Suppressor macrophage treated with lipopolysaccharide for 1 hour (primary cell): Measurements from ENCODE around the gene SRBD1.

Source experiments
- DNase-seq, 3 donors: peaks; one replicate each; pipeline ENCODE4 v3.0.0-alpha.2; 2020 to 2022

The SRBD1 gene

DNA sequence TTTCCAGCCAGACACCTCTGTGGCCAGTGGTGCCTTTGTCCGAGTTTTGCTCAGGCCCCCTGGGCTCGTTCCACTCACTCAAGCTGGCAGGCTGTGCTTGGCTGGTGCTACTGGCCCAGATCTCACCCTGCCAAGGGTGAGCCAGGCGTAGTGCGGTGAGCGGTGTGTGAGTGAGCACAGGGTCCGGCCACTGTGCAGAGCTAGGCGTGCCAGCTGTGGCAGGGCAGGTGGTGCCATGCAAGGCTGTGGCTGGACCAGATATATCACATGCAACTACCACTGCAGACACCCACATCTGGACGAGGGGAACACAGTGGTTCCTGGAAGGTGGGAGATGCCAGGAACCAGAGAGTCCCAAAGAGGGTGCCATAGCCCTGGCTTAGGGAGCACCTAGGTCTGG, 70.1 kb downstream of the SRBD1 start:
- no peak for DNase-seq

- DNase-seq = no peak
Measured at GRCh38 chr2:45533771-45534170, 77.3 kb downstream of the SRBD1 start.

GRCh38 chr2:45532181-45532580, 78.9 kb downstream of the SRBD1 start:
- no peak for DNase-seq

GRCh38 chr2:45524016-45524415, 87.1 kb downstream of the SRBD1 start:
- DNase-seq = peak; percentile 22 to 49 (median 39)

DNA sequence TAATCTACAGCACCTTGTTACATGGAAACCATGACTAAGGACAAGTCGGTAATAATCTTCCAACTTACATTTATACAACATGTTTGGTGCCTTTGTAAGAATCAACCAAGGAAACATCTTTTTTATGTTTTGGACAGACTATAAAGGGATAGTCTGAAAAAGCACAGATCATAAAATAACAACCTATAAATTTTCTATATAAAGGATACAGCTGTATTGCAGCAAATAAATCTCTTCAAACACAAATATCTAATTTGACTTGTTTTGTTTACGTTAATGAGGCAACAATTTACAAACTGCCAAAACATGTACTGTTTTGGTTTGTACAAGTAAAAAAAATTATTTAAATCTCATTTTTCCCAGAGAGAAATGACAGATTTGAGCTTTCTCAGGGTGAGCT, 92.5 kb downstream of the SRBD1 start:
- DNase-seq = no peak

GRCh38 chr2:45510701-45511420, 100.2 kb downstream of the SRBD1 start:
- DNase-seq = no peak

DNA sequence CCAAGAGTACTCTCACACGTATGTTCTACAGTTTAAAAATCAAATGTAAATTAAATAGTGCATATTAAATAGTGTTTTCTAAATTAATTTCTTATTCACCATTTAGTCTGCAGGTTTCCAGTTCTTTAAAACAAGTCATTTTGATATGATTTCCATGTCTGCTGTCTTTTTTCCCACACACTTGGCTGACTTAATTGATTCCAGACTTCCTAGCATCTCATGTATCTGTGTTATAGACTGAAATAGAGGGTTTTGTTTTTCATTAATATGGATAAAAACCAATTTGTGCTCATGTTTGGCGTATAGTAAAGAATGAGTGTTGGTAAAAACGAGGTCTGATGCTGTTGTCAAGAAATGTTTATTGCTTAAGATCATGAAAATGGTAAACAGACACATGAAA, 104.3 kb downstream of the SRBD1 start:
- no peak for DNase-seq

GRCh38 chr2:45505138-45505537, 105.9 kb downstream of the SRBD1 start:
- no peak for DNase-seq

DNA sequence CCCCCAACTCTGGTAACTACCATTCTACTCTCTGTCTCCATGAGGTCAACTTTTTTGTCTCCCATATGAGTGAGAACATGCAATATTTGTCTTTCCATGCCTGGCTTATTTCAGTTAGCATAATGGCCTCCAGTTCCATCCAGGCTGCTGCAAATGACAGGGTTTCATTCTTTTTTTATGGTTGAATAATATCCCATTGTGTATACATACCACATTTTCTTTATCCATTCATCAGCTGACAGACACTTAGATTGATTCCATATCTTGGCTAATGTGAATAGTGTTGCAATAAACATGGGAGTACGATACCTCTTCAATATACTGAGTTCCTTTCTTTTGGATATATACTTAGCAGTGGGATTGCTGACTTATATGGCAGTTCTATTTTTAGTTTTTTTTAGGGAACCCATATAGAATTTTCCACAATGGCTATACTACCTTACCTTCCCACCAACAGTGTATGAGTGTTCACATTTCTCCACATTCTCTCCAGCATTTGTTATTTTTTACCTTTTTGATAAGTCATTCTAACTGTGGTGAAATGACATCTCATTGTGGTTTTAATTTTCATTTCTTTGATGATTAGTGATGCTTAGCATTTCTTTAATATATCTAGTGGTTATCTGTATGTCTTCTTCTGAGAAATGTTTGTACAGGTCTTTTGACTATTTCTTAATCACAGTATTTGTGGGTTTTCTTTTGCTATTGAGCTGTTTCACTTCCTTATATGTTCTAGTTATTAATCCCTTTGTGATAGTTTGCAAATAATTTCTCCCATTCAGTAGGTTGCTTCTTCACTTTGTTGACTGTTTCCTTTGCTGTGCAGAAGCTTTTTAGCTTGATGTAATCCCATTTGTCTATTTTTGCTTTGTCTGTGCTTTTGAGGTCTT, 112.2 kb downstream of the SRBD1 start:
- no peak for DNase-seq

DNA sequence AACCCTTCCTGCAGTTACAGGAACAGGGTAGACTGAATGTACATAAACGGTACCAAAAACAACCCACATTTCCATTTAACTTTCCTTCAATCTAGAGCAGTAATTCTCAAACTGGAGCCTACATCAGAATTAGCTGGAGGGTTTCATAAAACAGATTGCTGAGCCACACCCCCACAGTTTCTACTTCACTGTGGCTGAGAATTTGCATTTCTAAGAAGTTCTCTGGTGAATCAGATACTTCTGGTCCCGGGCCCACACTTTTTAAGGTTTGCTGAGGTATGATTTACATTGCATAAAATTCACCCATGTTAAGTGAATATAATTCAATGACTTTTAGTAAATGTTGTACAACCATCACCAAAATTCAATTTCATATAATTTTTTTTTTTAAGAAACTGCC, 113.7 kb downstream of the SRBD1 start:
- DNase-seq = no peak

- no peak for DNase-seq
Measured at GRCh38 chr2:45496869-45497268, 114.2 kb downstream of the SRBD1 start.

DNA sequence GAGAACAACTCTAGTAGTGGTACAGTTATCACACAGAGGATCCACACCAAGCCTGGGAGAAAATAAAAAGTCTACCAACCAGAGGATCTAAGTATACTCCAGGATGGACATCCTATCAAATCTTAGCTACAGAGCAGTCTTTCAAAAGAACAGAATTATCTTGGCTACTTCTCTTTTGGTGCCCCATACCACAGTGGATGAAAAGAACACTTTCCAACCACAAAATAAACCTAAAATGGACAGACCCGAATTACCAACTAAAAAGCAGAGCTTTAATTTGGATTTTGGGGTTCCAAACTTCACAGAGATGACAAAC, 116.1 kb downstream of the SRBD1 start:
- no peak for DNase-seq

DNA sequence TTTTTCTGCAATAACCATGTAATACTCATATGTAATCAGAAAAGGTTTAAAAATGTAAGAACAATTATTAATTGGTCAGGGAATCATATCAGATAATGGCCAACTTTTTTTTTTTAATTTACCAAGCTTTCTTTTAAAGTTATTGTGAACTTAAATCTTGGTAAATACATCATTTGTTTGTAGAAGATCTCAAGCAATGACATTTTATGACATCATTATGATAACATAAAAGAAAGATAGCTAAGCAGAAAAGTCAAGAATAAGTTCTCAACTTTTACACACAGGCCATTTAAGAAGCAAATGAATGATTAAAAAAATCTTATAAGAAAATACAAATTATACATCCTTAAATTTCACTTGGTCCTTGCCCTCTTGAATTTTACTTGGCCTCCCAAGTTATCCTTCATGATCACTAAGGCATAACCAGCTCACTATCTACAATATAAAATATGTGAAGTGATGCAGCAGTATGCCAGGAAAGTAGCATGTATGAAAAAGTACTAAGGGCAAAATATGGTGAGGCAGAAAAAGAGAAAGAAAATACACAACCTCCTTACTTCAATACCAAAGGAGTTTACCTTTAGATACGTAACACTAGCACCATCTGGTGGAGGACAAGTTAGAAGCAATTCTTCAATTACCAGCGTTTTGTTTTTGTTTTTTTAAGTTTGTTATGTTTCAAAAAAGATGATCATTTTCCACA, 116.6 kb downstream of the SRBD1 start:
- peak; percentile 71 to 81 (median 73) for DNase-seq

- no peak for DNase-seq
Measured at GRCh38 chr2:45484965-45485364, 126.1 kb downstream of the SRBD1 start.

DNA sequence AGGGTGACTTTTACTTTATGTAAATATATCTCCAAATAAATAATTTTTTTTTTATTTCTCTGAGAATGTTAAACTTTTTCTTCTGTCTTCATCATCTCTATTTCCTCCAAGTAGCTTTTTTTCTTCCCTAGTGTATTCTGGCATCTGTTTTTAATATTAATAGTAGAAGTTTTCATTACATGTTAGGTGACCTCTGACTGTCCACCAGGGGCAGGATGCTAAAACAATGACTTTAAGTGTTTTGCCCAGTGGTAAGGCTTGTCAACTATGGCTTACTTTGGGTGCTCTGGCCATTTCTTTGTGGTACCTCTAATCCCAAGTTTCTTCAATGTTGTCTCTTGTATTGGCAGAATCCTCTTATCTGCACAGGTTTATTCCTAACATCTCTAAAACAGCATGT, 127.1 kb downstream of the SRBD1 start:
- DNase-seq = no peak

- DNase-seq = no peak
Measured at GRCh38 chr2:45477546-45477945, 133.5 kb downstream of the SRBD1 start.

DNA sequence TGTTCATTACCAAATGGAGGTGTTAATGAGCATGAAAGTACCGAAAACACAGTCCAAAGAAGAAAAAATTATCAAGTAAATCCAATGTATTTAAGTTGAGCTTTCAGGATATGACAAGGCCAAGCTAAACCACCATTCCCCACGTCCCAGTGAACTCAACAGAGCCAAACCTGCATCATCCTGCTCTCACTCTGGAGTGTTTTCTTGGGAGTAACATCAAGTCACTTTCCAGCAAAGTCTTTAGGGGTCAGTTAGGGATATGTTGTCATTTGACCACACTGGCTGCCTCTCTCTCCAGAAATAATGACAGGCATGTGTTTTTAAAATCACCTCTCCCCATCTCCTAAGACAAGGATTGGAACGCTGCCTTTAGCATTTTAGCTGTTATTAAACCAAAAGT, 140.5 kb downstream of the SRBD1 start:
- DNase-seq = no peak

- DNase-seq = peak in 1 of 3 donors; percentile 29
Measured at GRCh38 chr2:45469314-45470099, 141.6 kb downstream of the SRBD1 start.

DNA sequence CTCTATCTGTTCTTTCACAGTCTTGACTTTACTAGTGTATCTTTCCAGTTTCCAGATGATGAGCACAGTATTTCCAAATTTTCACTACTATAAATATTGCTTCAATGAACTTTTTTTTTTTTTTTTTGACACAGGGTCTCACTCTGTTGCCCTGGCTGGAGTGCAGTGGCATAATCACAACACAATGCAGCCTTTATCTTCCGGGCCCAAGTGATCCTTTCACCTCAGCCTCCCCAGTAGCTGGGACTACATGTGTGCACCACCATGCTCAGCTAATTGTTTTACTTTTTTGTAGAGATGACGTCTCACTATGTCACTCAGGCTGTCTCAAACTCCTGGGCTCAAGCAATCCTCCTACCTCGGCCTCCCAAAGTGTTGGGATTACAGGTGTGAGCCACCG, 142.8 kb downstream of the SRBD1 start:
- DNase-seq = no peak

DNA sequence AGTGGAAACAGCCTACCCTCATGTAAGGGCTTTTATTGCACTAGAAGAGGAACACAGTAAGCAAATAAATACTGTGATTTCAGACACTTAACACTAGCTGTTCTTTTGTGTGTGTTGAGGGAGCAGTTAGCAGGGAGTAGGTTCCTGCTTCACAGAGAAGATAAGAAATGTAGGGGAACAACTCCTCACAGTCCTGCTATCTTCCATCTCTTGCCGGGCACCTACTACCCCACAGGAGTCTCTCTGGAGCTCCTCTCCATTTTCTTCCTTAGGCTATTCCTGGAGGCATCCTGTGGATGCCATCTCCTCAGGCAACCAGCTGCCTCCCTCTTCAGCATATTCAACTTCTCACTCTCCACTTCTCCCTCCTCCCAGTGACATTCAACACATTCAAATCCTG, 145.0 kb downstream of the SRBD1 start:
- no peak for DNase-seq

DNA sequence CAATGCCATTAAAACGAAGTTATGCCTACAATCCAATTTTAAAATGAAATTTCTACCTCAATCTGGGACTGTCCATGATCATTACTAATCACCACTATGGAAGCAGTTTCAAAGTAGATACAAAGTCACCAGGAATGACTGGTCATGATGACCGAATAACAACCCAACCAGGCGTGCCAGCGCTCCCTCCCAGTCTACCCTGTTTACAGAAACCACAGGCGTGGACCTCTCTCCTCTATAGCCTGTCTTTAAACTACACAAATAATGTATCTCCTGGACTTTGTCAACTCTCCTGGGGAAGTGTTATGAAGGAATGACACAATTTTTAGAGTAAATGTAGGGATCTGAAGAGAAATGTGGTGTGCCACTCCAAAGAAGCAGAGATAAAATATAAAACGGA, 150.2 kb downstream of the SRBD1 start:
- no peak for DNase-seq

DNA sequence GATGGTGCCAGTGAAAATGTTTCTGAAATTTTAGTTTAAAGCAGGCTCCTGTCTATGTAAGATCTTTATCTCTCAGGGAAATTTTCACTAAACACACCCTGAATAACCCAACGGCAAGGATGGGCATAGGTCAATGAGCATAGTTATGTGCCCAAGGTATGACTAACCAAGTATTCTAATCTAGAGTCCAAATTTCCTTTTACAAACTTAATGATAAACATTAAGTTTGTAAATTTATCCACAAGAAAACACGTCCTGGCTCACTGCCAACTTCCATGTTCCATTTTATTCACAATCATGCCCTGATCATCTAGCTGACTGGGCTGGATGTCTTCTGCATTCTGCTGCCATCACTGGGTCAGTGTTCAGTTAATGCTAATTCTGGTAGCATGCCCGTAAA, 151.2 kb downstream of the SRBD1 start:
- DNase-seq = no peak
